WTC11 (cell line): ENCODE data around the gene HMGXB4. TPM values are rescaled to one million over a fixed set of nuclear protein-coding genes. Genes with fewer than 3 reads are reported as not detected.

Experiments used
- ATAC-seq: fragments of 200-7000 bp; cut with Tn5 transposase; 2 replicates; pipeline ENCODE4 v1.10.0; 2021; ENCODE audit warnings: mild to moderate bottlenecking, moderate library complexity
- CTCF ChIA-PET: fragments of 300-600 bp; sonication (Branson Sonifier 250); formaldehyde crosslinking; loops from one replicate; lab custom pipeline; 2021; ENCODE audit warnings: antibody characterized with exemption; lab: Charles Lee
- POLR2A ChIA-PET: fragments of 350-600 bp; sonication (Branson Sonifier 250); formaldehyde crosslinking; loops from one replicate; lab custom pipeline; 2021; ENCODE audit warnings: antibody characterized with exemption; lab: Charles Lee
- DNase-seq: peaks from one replicate; pipeline ENCODE4 v3.0.0; 2021; ENCODE audit warnings: low spot score
- H3K27ac Mint-ChIP-seq: 2 replicates; pipeline ENCODE4 v1.8.0; 2021; ENCODE audit warnings: mixed read lengths
- H3K27me3 Mint-ChIP-seq: 2 replicates; pipeline ENCODE4 v1.8.0; 2021; ENCODE audit warnings: low read depth, mild to moderate bottlenecking, moderate library complexity, mixed read lengths
- H3K36me3 Mint-ChIP-seq: 2 replicates; pipeline ENCODE4 v1.8.0; 2021; ENCODE audit warnings: mixed read lengths
- H3K4me1 Mint-ChIP-seq: 2 replicates; pipeline ENCODE4 v1.8.0; 2022; ENCODE audit warnings: mixed read lengths
- H3K4me3 Mint-ChIP-seq: 2 replicates; pipeline ENCODE4 v1.8.0; 2021; ENCODE audit warnings: mild to moderate bottlenecking, moderate library complexity, mixed read lengths
- H3K9me3 Mint-ChIP-seq: 2 replicates; pipeline ENCODE4 v1.8.0; 2021; ENCODE audit warnings: mixed read lengths
- CREM ChIP-seq: sonication (generic); formaldehyde crosslinking; IDR thresholded peaks from 2 replicates; pipeline ENCODE4 v1.8.1; 2022; ENCODE audit warnings: mild to moderate bottlenecking, missing genetic modification reagents, moderate library complexity
- FOXJ3 ChIP-seq: sonication (generic); formaldehyde crosslinking; IDR thresholded peaks from 2 replicates; pipeline ENCODE4 v1.9.0; 2021; ENCODE audit warnings: missing genetic modification reagents, mild to moderate bottlenecking, borderline replicate concordance
- GABPB1 ChIP-seq: sonication (generic); formaldehyde crosslinking; IDR thresholded peaks from 2 replicates; pipeline ENCODE4 v1.8.1; 2023; ENCODE audit warnings: mild to moderate bottlenecking, missing genetic modification reagents
- JAZF1 ChIP-seq: fragments of 250-450 bp; sonication (Bioruptor Pico); IDR thresholded peaks from 2 replicates; pipeline ENCODE4 v1.9.0; 2021; ENCODE audit warnings: moderate library complexity, mild to moderate bottlenecking, inconsistent platforms
- MYBL2 ChIP-seq: sonication (generic); formaldehyde crosslinking; IDR thresholded peaks from 2 replicates; pipeline ENCODE4 v1.8.1; 2023; ENCODE audit warnings: mild to moderate bottlenecking, moderate library complexity, missing genetic modification reagents
- NFATC4 ChIP-seq: fragments of 250-450 bp; sonication (Bioruptor Pico); IDR thresholded peaks from 2 replicates; pipeline ENCODE4 v1.9.0; 2021; ENCODE audit warnings: mild to moderate bottlenecking
- NR2C2 ChIP-seq: sonication (generic); formaldehyde crosslinking; IDR thresholded peaks from 2 replicates; pipeline ENCODE4 v1.8.0; 2022; ENCODE audit warnings: mild to moderate bottlenecking, missing genetic modification reagents
- RORB ChIP-seq: fragments of 250-450 bp; sonication (Bioruptor Pico); IDR thresholded peaks from 2 replicates; pipeline ENCODE4 v1.9.0; 2021; ENCODE audit warnings: mild to moderate bottlenecking
- SMAD3 ChIP-seq: sonication (generic); formaldehyde crosslinking; IDR thresholded peaks from 2 replicates; pipeline ENCODE4 v1.8.0; 2022; ENCODE audit warnings: missing genetic modification reagents, mild to moderate bottlenecking, borderline replicate concordance
- TEAD1 ChIP-seq: sonication (generic); formaldehyde crosslinking; IDR thresholded peaks from 2 replicates; pipeline ENCODE4 v1.8.0; 2022; ENCODE audit warnings: mild to moderate bottlenecking, missing genetic modification reagents
- TEAD4 ChIP-seq: sonication (generic); formaldehyde crosslinking; IDR thresholded peaks from 2 replicates; pipeline ENCODE4 v1.8.0; 2022; ENCODE audit warnings: mild to moderate bottlenecking, missing genetic modification reagents
- USF2 ChIP-seq: sonication (generic); formaldehyde crosslinking; IDR thresholded peaks from 2 replicates; pipeline ENCODE4 v1.8.1; 2023; ENCODE audit warnings: mild to moderate bottlenecking, missing genetic modification reagents, moderate library complexity
- ZNF281 ChIP-seq: sonication (generic); formaldehyde crosslinking; IDR thresholded peaks from 2 replicates; pipeline ENCODE4 v1.8.0; 2023; ENCODE audit warnings: mild to moderate bottlenecking, missing genetic modification reagents
- ZNF416 ChIP-seq: fragments of 250-450 bp; sonication (Bioruptor Pico); IDR thresholded peaks from 2 replicates; pipeline ENCODE4 v1.9.0; 2021; ENCODE audit warnings: mild to moderate bottlenecking, inconsistent platforms
- total RNA-seq: library from RNA; stranded (reverse); gene quantifications from 3 replicates; pipeline ENCODE4 v1.2.3, GENCODE V29; 2021
- TF ChIP-seq, protein P1 (sequence below): sonication (generic); formaldehyde crosslinking; IDR thresholded peaks from 2 replicates; pipeline ENCODE4 v1.8.1; 2023; ENCODE audit warnings: mild to moderate bottlenecking, missing genetic modification reagents, borderline replicate concordance
- TF ChIP-seq, protein P2 (sequence below): sonication (generic); formaldehyde crosslinking; IDR thresholded peaks from 2 replicates; pipeline ENCODE4 v1.8.1; 2022; ENCODE audit warnings: mild to moderate bottlenecking, missing genetic modification reagents, moderate library complexity, borderline replicate concordance

HMGXB4 gene
- total RNA-seq, 1 experiment from 2014 or later: 42.1 TPM

- H3K4me1 Mint-ChIP-seq: no peaks in the 10 kb centered on the region
- ChIA-PET POLR2A (no interaction called here), CTCF (no interaction called here)
- no peak overlapping the region for H3K4me3 Mint-ChIP-seq
- H3K9me3 Mint-ChIP-seq: no peaks in the 10 kb centered on the region
- H3K36me3 Mint-ChIP-seq: peaks cover 62% of the 10 kb centered on the region
- DNase-seq: no peak
- no peaks in the 10 kb centered on the region for H3K27me3 Mint-ChIP-seq
- H3K27ac Mint-ChIP-seq: no peak overlapping the region
- ATAC-seq: no peak
- TF ChIP-seq NR2C2 (CRISPR knock-in tag) (no peak), ZNF416 (CRISPR knock-in tag) (no peak), CREM (CRISPR knock-in tag) (no peak)
These were observed 35.5 kb downstream of the HMGXB4 start for GRCh38 chr22:35292786-35293185.

GRCh38 chr22:35296051-35296450 is 38.8 kb downstream of the HMGXB4 start:
- Mint-ChIP-seq H3K36me3 (peaks cover 44% of the 10 kb centered on the region), H3K4me3 (no peak overlapping the region), H3K27me3 (no peaks in the 10 kb centered on the region), H3K4me1 (peaks cover 3% of the 10 kb centered on the region), H3K9me3 (no peaks in the 10 kb centered on the region), H3K27ac (no peak overlapping the region)
- DNase-seq (no peak), ATAC-seq (no peak)
- POLR2A ChIA-PET: no interaction called here
- CTCF ChIA-PET: no interaction called here
- TF ChIP-seq RORB (CRISPR knock-in tag): no peak
- TF ChIP-seq FOXJ3 (CRISPR knock-in tag): no peak
- TF ChIP-seq, protein P1, sequence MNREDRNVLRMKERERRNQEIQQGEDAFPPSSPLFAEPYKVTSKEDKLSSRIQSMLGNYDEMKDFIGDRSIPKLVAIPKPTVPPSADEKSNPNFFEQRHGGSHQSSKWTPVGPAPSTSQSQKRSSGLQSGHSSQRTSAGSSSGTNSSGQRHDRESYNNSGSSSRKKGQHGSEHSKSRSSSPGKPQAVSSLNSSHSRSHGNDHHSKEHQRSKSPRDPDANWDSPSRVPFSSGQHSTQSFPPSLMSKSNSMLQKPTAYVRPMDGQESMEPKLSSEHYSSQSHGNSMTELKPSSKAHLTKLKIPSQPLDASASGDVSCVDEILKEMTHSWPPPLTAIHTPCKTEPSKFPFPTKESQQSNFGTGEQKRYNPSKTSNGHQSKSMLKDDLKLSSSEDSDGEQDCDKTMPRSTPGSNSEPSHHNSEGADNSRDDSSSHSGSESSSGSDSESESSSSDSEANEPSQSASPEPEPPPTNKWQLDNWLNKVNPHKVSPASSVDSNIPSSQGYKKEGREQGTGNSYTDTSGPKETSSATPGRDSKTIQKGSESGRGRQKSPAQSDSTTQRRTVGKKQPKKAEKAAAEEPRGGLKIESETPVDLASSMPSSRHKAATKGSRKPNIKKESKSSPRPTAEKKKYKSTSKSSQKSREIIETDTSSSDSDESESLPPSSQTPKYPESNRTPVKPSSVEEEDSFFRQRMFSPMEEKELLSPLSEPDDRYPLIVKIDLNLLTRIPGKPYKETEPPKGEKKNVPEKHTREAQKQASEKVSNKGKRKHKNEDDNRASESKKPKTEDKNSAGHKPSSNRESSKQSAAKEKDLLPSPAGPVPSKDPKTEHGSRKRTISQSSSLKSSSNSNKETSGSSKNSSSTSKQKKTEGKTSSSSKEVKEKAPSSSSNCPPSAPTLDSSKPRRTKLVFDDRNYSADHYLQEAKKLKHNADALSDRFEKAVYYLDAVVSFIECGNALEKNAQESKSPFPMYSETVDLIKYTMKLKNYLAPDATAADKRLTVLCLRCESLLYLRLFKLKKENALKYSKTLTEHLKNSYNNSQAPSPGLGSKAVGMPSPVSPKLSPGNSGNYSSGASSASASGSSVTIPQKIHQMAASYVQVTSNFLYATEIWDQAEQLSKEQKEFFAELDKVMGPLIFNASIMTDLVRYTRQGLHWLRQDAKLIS (CRISPR knock-in tag): no peak
- no peak for TF ChIP-seq NFATC4 (CRISPR knock-in tag)
- TF ChIP-seq, protein P2, sequence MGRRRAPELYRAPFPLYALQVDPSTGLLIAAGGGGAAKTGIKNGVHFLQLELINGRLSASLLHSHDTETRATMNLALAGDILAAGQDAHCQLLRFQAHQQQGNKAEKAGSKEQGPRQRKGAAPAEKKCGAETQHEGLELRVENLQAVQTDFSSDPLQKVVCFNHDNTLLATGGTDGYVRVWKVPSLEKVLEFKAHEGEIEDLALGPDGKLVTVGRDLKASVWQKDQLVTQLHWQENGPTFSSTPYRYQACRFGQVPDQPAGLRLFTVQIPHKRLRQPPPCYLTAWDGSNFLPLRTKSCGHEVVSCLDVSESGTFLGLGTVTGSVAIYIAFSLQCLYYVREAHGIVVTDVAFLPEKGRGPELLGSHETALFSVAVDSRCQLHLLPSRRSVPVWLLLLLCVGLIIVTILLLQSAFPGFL (CRISPR knock-in tag): no peak
- no peak for TF ChIP-seq JAZF1 (CRISPR knock-in tag)
- no peak for TF ChIP-seq ZNF281 (CRISPR knock-in tag)
- TF ChIP-seq TEAD1 (CRISPR knock-in tag): no peak
- TF ChIP-seq MYBL2 (CRISPR knock-in tag): no peak
- no peak for TF ChIP-seq USF2 (CRISPR knock-in tag)
- TF ChIP-seq TEAD4: no peak
- TF ChIP-seq SMAD3 (CRISPR knock-in tag): no peak
- TF ChIP-seq GABPB1: no peak
